Aorta (tissue), 5 donors: ENCODE measurements around the gene CCDC191. TPM values are rescaled to one million over a fixed set of nuclear protein-coding genes. Genes with fewer than 3 reads are reported as not detected.

ENCODE experiments used
- ATAC-seq: fragments of 200-7000 bp; cut with Tn5 transposase; one replicate; pipeline ENCODE4 v1.9.1; 2022; ENCODE audit warnings: moderate library complexity; ENCODE audit not compliant: low FRiP score
- DNase-seq, 2 donors: peaks; one replicate each; pipeline ENCODE4 v3.0.0-alpha.2; 2020
- H3K27ac ChIP-seq, 2 donors: one replicate each; pipeline ENCODE4 v1.5.1; 2013; ENCODE audit warnings: low read length in 2 of 2, mild to moderate bottlenecking in 2 of 2, moderate library complexity in 2 of 2, control low read depth in 1 of 2, inconsistent platforms in 1 of 2, low read depth in 1 of 2
- H3K27me3 ChIP-seq, 2 donors: one replicate each; pipeline ENCODE4 v1.6.1; 2013; ENCODE audit warnings: control low read depth in 1 of 2, low read length in 1 of 2, mild to moderate bottlenecking in 1 of 2, moderate library complexity in 1 of 2; ENCODE audit not compliant: insufficient read depth in 2 of 2, control insufficient read depth in 1 of 2
- H3K36me3 ChIP-seq, 2 donors: one replicate each; pipeline ENCODE4 v1.6.1; 2013; ENCODE audit warnings: control low read depth in 1 of 2, low read length in 1 of 2, mild to moderate bottlenecking in 1 of 2; ENCODE audit not compliant: insufficient read depth in 2 of 2, control insufficient read depth in 1 of 2
- H3K4me1 ChIP-seq, 2 donors: one replicate each; pipeline ENCODE4 v1.6.1; 2013; ENCODE audit warnings: low read length in 2 of 2, control low read depth in 1 of 2, mild to moderate bottlenecking in 1 of 2, moderate library complexity in 1 of 2; ENCODE audit not compliant: insufficient read depth in 2 of 2, control insufficient read depth in 1 of 2
- H3K4me3 ChIP-seq, 2 donors: one replicate each; pipeline ENCODE4 v1.5.1; 2013; ENCODE audit warnings: low read length in 2 of 2, control low read depth in 1 of 2, mild to moderate bottlenecking in 1 of 2
- H3K9me3 ChIP-seq: one replicate; pipeline ENCODE4 v1.6.1; 2013; ENCODE audit warnings: mild to moderate bottlenecking, low read length; ENCODE audit not compliant: control insufficient read depth
- WGBS, 2 donors: extraction: QIAGEN DNeasy Blood & Tissue Kit; methylation state at CpG; one replicate each; pipeline ENCODE4 v1.1.7; 2013; 5-methylcytosine and 5-hydroxymethylcytosine counted together
- intact Hi-C, 2 donors: fragments of 100-400 bp; cut with DNase I; formaldehyde crosslinking; loops; one replicate each; pipeline versions ENCODE4 v1.14.2 to v1.15.0; 2022
- polyA plus RNA-seq, 2 donors: library from polyadenylated mRNA; stranded (reverse); fragments of 200-250 nt; gene quantifications; one replicate each; pipeline ENCODE4 v1.2.3, GENCODE V29; 2013
- total RNA-seq, 2 donors: library from RNA; stranded (reverse); fragmentation: NEBNext Ultra II Directional; extraction: Animal tissue kit (Norgen Biotek cat#: 25700); gene quantifications; one replicate each; pipeline ENCODE4 v1.2.1, GENCODE V29; 2021
- donor health status: healthy with polysubstance abuse.
- donor health status: Bipolar disorder and iron deficiency.
- donor health status: DM: no; HTN: no; CAD: no.
- donor health status: DM: no; HTN: no; CAD: no.
- donor health status: DM: yes; HTN: yes; CAD: no.

Gene CCDC191
- total and polyA plus RNA-seq, 4 donors: 1.4 to 8.6 (median 2.9) TPM

- WGBS, 2 donors: 27 to 33% methylated on average over 1 of the region's 1 CpG
These were observed 15.5 kb upstream of the CCDC191 start for GRCh38 chr3:114071786-114072185.

GRCh38 chr3:114068336-114068735 lies 12.0 kb upstream of the CCDC191 start:
- Histone ChIP-seq H3K27ac (no peak overlapping the region), H3K27me3 (no peaks in the 10 kb centered on the region), H3K9me3 (no peaks in the 10 kb centered on the region), H3K4me3 (no peak overlapping the region), H3K4me1 (no peaks in the 10 kb centered on the region), H3K36me3 (peaks cover 0 to 2% of the 10 kb centered on the region in 2 donors)
- 95% methylated on average over 4 of the region's 4 CpGs for WGBS, 2 donors
- intact Hi-C loops: no loop called here
- ATAC-seq (no peak), DNase-seq (no peak)

More at GRCh38 chr3:114071786-114072185, 15.5 kb upstream of the CCDC191 start:
- Histone ChIP-seq H3K27ac (no peak overlapping the region), H3K4me3 (no peak overlapping the region), H3K4me1 (no peaks in the 10 kb centered on the region), H3K36me3 (peaks cover 0 to 4% of the 10 kb centered on the region in 2 donors), H3K27me3 (no peaks in the 10 kb centered on the region), H3K9me3 (no peaks in the 10 kb centered on the region)
- DNase-seq (no peak), ATAC-seq (no peak)
- intact Hi-C loops: no loop called here

GRCh38 chr3:114067804-114068203 lies 11.5 kb upstream of the CCDC191 start:
- ATAC-seq (no peak), DNase-seq (no peak)
- Histone ChIP-seq H3K4me3 (no peak overlapping the region), H3K27ac (no peak overlapping the region), H3K27me3 (no peaks in the 10 kb centered on the region), H3K9me3 (no peaks in the 10 kb centered on the region), H3K4me1 (no peaks in the 10 kb centered on the region), H3K36me3 (peaks cover 0 to 2% of the 10 kb centered on the region in 2 donors)
- intact Hi-C loops: no loop called here
- 73 to 79% methylated on average over 4 of the region's 4 CpGs for WGBS, 2 donors

- no peak overlapping the region for H3K27ac ChIP-seq
- H3K36me3 ChIP-seq: no peaks in the 10 kb centered on the region
- intact Hi-C loops: no loop called here
- H3K27me3 ChIP-seq: no peaks in the 10 kb centered on the region
- ATAC-seq (no peak), DNase-seq (no peak)
- no peaks in the 10 kb centered on the region for H3K9me3 ChIP-seq
- H3K4me1 ChIP-seq: no peaks in the 10 kb centered on the region
- no peak overlapping the region for H3K4me3 ChIP-seq
- WGBS, 2 donors: 91 to 93% methylated on average over 8 of the region's 8 CpGs
These were observed 4.8 kb upstream of the CCDC191 start for GRCh38 chr3:114060906-114061655.

- Histone ChIP-seq H3K4me1 (peaks cover 0 to 2% of the 10 kb centered on the region in 2 donors), H3K27me3 (no peaks in the 10 kb centered on the region), H3K27ac (no peak overlapping the region), H3K36me3 (no peaks in the 10 kb centered on the region), H3K4me3 (no peak overlapping the region), H3K9me3 (no peaks in the 10 kb centered on the region)
- no peak for ATAC-seq
- intact Hi-C loops: loop anchor here (5.0 kb wide), 2 partner anchors 111 to 311 kb away; partner anchors contain the start of genes ATP6V1A (in 1 of the 2), NAA50 (in 1 of the 2) and ZDHHC23 (in 1 of the 2)
- WGBS, 2 donors: 91 to 93% methylated on average over 8 of the region's 8 CpGs
- no peak for DNase-seq
These were observed 2.3 kb upstream of the CCDC191 start for GRCh38 chr3:114058646-114059045.

GRCh38 chr3:114057011-114057347 lies 653 bp upstream of the CCDC191 start:
- intact Hi-C loops: loop anchor here (2.0 to 5.0 kb wide), 3 partner anchors 96 to 310 kb away; partner anchors contain the start of genes ATP6V1A (in 1 of the 2), NAA50 (in 1 of the 2) and ZDHHC23 (in 1 of the 2)
- WGBS, 2 donors: 0 to 1% methylated on average over 8 of the region's 8 CpGs
- peak overlapping the region; percentile 81 to 88 for H3K4me3 ChIP-seq
- no peaks in the 10 kb centered on the region for H3K27me3 ChIP-seq
- H3K27ac ChIP-seq: no peak overlapping the region
- peaks cover 0 to 2% of the 10 kb centered on the region in 2 donors for H3K4me1 ChIP-seq
- no peaks in the 10 kb centered on the region for H3K36me3 ChIP-seq
- DNase-seq (no peak), ATAC-seq (no peak)
- no peaks in the 10 kb centered on the region for H3K9me3 ChIP-seq

- ATAC-seq: no peak
- no peaks in the 10 kb centered on the region for H3K36me3 ChIP-seq
- no peak for DNase-seq
- H3K4me3 ChIP-seq: no peak overlapping the region
- H3K27me3 ChIP-seq: no peaks in the 10 kb centered on the region
- intact Hi-C loops: no loop called here
- peaks cover 0 to 2% of the 10 kb centered on the region in 2 donors for H3K4me1 ChIP-seq
- 78 to 90% methylated on average over 2 of the region's 2 CpGs for WGBS, 2 donors
- no peaks in the 10 kb centered on the region for H3K9me3 ChIP-seq
- H3K27ac ChIP-seq: no peak overlapping the region
These were observed 4.1 kb downstream of the CCDC191 start for GRCh38 chr3:114052216-114052615.

GRCh38 chr3:114043205-114043604 lies 13.1 kb downstream of the CCDC191 start:
- H3K36me3 ChIP-seq: no peaks in the 10 kb centered on the region
- intact Hi-C loops: no loop called here
- no peaks in the 10 kb centered on the region for H3K9me3 ChIP-seq
- H3K4me1 ChIP-seq: no peaks in the 10 kb centered on the region
- ATAC-seq: no peak
- H3K27ac ChIP-seq: no peak overlapping the region
- DNase-seq: no peak
- no peaks in the 10 kb centered on the region for H3K27me3 ChIP-seq
- H3K4me3 ChIP-seq: no peak overlapping the region

- ATAC-seq (no peak), DNase-seq (no peak)
- WGBS, 2 donors: 93% methylated on average over 3 of the region's 3 CpGs
- no peaks in the 10 kb centered on the region for H3K36me3 ChIP-seq
- H3K27me3 ChIP-seq: no peaks in the 10 kb centered on the region
- H3K27ac ChIP-seq: no peak overlapping the region
- H3K4me1 ChIP-seq: no peaks in the 10 kb centered on the region
- no peak overlapping the region for H3K4me3 ChIP-seq
- intact Hi-C loops: no loop called here
- H3K9me3 ChIP-seq: no peaks in the 10 kb centered on the region
These were observed 20.4 kb downstream of the CCDC191 start for GRCh38 chr3:114035896-114036295.
